HG03342 (cell line): ENCODE data around the gene PNPLA4.

Source experiments
- ATAC-seq: cut with Tn5 transposase; IDR thresholded peaks from one replicate; pipeline ENCODE4 v1.9.1; 2021; ENCODE audit warnings: mild to moderate bottlenecking, moderate library complexity; ENCODE audit not compliant: unreplicated experiment

PNPLA4 gene

DNA sequence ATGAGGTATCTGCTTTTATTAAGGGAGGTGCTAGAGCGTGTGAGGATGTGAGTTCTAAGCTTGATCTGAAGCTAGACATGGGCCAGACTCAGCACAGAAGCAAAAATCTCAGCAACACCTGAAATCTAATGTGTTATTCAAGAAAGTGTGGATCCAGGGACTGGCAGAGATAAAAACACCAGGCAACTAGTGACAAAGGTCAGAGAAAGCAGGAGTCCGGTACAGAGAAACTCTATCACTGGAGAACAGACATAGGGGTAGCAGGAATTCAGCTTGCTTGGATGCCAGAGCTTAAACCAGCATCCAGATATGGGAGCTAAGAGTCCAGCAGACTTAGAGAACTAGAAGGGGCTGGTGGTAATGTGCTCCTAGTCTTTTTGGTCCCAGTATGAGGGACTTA lies 50.3 kb downstream of the PNPLA4 start:
- ATAC-seq: no peak

- no peak for ATAC-seq
Observed at GRCh38 chrX:7872042-7872441, 55.2 kb downstream of the PNPLA4 start.

GRCh38 chrX:7852166-7852565 lies 75.0 kb downstream of the PNPLA4 start:
- no peak for ATAC-seq
